Fibroblast of peridontal ligament (primary cell): ENCODE results near the gene TSPAN17.

ENCODE experiments used
- DNase-seq: peaks from one replicate; pipeline ENCODE4 v3.0.0-alpha.2; 2010; ENCODE audit errors: extremely low read depth

TSPAN17 gene

GRCh38 chr5:176642675-176643490 is 4.4 kb upstream of the TSPAN17 start:
- DNase-seq = no peak

GRCh38 chr5:176643491-176644219 is 3.6 kb upstream of the TSPAN17 start:
- no peak for DNase-seq

- DNase-seq = no peak
Observed at GRCh38 chr5:176644294-176644693, 3.0 kb upstream of the TSPAN17 start.

- no peak for DNase-seq
Observed at GRCh38 chr5:176644878-176645670, 2.2 kb upstream of the TSPAN17 start.

- DNase-seq = no peak
Observed at GRCh38 chr5:176646049-176646706, 1.1 kb upstream of the TSPAN17 start.

GRCh38 chr5:176646707-176647029 is 616 bp upstream of the TSPAN17 start:
- no peak for DNase-seq

- DNase-seq = no peak
Observed at GRCh38 chr5:176647843-176648473, 674 bp downstream of the TSPAN17 start.

- DNase-seq = no peak
Observed at GRCh38 chr5:176648474-176649194, 1.4 kb downstream of the TSPAN17 start.

- no peak for DNase-seq
Observed at GRCh38 chr5:176650354-176650884, 3.1 kb downstream of the TSPAN17 start.

GRCh38 chr5:176651472-176651980 is 4.2 kb downstream of the TSPAN17 start:
- DNase-seq = no peak

- DNase-seq = no peak
Observed at GRCh38 chr5:176652136-176652535, 4.9 kb downstream of the TSPAN17 start.

GRCh38 chr5:176653401-176654385 is 6.4 kb downstream of the TSPAN17 start:
- no peak for DNase-seq

- DNase-seq = no peak
Observed at GRCh38 chr5:176654856-176655255, 7.6 kb downstream of the TSPAN17 start.

- no peak for DNase-seq
Observed at GRCh38 chr5:176656467-176656990, 9.2 kb downstream of the TSPAN17 start.

GRCh38 chr5:176658007-176658599 is 10.8 kb downstream of the TSPAN17 start:
- DNase-seq = peak; percentile 79

GRCh38 chr5:176658817-176659511 is 11.7 kb downstream of the TSPAN17 start:
- DNase-seq = peak; percentile 77

- DNase-seq = no peak
Observed at GRCh38 chr5:176659512-176659839, 12.2 kb downstream of the TSPAN17 start.
